Peyer's patch (tissue), 4 donors: Measurements from ENCODE around the gene KLHL2.

Experiments used
- POLR2A ChIP-seq, 2 donors: fragments of 450-650 bp; IDR thresholded peaks; one replicate each; pipeline ENCODE4 v1.5.1; 2017; ENCODE audit warnings: antibody characterized with exemption in 2 of 2, mild to moderate bottlenecking in 2 of 2, moderate library complexity in 2 of 2
- TF ChIP-seq, protein P1 (sequence below), 6 experiments: fragments of 450-650 bp in 4 of 6; fragments of 200-600 bp in 2 of 6; sonication (generic) in 1 of 6; IDR thresholded peaks; one replicate each; pipeline ENCODE4 v1.5.1; 2017 to 2019; ENCODE audit warnings: antibody characterized with exemption in 6 of 6, mild to moderate bottlenecking in 3 of 6, moderate library complexity in 1 of 6

DNA sequence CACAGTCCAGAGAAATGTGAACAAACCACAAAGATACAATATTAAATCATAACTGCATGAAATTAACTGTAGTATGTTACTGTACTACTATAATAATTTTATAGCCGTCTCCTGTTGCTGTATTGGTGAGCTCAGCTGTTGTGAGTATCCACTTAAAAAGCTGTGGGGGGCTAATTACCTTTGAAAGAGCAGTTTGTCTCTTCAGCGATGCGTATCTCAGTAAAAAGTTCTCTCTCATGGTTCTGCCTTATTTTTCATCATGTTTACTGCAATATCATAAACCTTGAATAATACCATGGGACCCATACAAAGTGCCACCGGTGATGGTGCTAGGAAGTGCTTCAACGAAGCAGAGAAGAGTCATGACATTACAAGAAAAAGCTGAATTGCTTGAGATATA lies 111.7 kb downstream of the KLHL2 start:
- TF ChIP-seq, protein P1, sequence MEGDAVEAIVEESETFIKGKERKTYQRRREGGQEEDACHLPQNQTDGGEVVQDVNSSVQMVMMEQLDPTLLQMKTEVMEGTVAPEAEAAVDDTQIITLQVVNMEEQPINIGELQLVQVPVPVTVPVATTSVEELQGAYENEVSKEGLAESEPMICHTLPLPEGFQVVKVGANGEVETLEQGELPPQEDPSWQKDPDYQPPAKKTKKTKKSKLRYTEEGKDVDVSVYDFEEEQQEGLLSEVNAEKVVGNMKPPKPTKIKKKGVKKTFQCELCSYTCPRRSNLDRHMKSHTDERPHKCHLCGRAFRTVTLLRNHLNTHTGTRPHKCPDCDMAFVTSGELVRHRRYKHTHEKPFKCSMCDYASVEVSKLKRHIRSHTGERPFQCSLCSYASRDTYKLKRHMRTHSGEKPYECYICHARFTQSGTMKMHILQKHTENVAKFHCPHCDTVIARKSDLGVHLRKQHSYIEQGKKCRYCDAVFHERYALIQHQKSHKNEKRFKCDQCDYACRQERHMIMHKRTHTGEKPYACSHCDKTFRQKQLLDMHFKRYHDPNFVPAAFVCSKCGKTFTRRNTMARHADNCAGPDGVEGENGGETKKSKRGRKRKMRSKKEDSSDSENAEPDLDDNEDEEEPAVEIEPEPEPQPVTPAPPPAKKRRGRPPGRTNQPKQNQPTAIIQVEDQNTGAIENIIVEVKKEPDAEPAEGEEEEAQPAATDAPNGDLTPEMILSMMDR (IDR thresholded peaks at IDR 0.05): no peak
- no peak for TF ChIP-seq POLR2A (IDR thresholded peaks at IDR 0.05)
